DMS153 treated with DMSO at 0.1 percent for 48 hours (cell line): ENCODE data around the gene EYS.

Experiments
- DNase-seq: peaks from one replicate; lab custom pipeline; 2025; ENCODE audit not compliant: unreplicated experiment; lab: John Stamatoyannopoulos, UW

Gene EYS

DNA sequence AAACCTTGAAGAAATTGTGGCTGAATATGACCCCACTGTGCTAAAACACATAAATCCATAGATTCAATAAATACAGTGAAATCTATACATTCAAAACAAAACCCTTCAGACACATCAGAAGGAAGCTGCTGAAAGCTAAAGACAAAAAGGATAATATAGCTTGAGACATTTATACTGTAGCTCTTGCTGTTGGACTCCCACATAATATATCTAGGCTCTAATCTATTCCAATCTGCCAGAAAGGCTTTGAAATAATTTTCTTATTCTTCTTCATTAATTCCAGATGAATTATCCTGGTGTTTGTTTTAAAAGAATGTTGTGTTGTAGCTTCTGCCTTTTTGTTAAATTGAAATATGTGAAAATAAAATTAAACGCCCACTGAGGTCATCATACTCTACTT lies 454.0 kb downstream of the EYS start:
- no peak for DNase-seq

DNA sequence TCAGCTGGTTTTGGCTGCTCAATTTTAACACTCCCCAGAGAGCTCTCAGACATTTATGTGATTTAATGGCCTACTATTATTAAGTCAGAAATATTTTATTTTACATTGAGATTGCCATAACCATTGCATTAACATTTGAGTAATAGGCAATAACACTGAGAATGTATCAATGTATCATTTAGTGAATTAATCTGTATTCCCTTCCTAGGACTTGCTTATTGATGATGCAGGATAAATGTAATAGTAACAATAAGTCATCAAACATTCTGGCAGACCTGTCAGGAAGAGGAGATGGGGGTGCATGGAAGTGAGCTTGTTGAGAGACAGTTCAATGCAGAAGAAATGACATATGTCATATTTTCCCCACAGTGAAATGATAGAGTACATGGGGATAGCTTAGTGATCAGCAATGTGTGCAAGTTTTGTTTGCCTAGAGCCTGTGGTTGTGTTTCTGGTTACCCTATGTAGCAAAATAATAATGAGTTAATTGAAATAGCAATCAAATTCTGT lies 458.9 kb downstream of the EYS start:
- no peak for DNase-seq

DNA sequence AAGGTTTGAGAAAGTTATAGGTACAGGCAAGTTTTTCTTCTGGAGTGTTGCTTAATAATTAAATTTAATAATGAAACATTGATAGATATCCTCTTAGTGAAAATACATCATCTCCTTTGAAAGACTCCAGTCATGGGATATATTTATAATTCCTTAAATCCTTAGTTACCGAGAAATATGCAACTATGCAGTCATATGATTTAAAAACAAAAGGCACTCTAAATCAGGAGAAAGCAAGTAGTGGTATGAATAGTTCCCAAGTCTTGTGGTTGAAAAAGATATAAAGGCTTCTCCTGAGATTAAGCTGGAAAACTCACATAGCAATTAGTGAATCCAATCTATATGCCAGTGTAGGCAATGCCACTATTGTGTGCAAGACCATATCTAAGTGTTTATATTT lies 475.4 kb downstream of the EYS start:
- DNase-seq = no peak

DNA sequence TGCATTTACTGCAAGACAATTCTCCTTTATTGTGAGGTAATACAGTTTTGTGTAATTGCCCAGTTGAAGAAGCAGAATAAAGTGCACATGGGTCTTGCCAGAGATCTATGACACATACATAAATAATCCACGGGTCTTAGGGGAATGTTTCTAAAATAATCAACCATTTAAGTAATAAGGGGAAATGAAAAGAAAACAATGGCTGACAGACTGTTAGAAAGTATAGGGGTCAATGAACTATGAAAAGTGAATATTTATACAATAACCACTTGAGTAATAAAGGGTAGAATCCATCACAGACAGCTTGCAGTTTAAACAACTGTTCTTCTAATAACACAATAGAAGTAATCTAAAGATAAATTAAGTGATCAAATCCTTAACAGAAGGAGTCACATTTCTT lies 477.2 kb downstream of the EYS start:
- no peak for DNase-seq

DNA sequence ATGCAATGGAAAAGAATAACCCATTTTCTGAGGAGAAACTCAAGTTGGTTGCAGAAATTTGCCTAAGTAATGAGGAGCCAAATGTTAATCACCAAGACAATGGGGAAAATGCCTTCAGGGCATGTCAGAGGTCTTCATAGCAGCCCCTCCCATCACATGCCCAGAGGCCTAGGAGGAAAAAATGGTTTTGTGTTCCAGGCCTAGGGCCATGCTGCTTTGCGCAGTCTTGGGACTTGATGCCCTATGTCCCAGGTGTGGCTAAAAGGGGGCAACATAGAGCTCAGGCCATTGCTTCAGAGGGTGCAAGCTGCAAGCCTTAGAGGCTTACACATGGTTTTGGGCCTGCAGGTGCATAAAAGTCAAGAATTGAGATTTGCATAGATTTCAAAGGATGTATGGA lies 485.9 kb downstream of the EYS start:
- no peak for DNase-seq

- no peak for DNase-seq
Observed at GRCh38 chr6:65202738-65203137, 504.3 kb downstream of the EYS start.

GRCh38 chr6:65199683-65200082 lies 507.3 kb downstream of the EYS start:
- no peak for DNase-seq

- DNase-seq = no peak
Observed at GRCh38 chr6:65199121-65199520, 507.9 kb downstream of the EYS start.

DNA sequence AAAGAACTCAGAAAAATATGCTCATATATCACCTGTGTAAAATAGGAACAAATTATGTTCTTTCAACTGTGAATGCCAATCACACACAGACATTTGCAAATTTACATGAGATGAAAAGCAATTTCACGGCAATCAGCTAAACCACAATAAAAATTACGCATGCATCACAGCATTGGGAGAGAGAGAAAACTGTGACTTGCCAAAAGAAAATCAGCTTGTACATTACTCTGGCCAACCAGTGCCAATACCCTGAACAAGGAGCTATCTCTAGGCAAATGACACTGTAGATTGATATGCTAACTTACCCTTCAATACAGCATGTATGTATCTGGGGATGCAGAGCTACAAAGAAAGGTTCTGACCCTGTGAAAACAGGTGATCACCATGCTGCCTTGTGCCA lies 515.6 kb downstream of the EYS start:
- DNase-seq = no peak

- no peak for DNase-seq
Observed at GRCh38 chr6:65189236-65189881, 517.7 kb downstream of the EYS start.

- no peak for DNase-seq
Observed at GRCh38 chr6:65186826-65187225, 520.2 kb downstream of the EYS start.

DNA sequence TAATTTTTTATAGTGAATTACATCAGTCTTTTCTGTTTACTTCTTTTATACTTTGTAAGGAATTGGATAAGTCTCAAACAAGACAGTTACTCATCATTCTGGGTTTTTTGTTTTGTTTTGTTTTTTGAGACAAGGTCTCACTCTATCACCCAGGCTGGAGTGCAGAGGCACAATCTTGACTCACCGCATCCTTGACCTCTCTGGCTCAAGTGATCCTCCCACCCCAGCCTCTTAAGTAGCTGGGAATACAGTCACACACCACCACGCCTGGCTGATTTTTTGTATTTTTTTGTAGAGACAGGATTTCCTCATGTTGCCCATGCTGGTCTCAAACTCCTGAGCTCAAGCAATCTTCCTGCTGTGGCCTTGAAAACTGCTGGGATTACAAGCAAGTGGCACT lies 524.3 kb downstream of the EYS start:
- no peak for DNase-seq

- no peak for DNase-seq
Observed at GRCh38 chr6:65170273-65170672, 536.8 kb downstream of the EYS start.

GRCh38 chr6:65161661-65162060 lies 545.4 kb downstream of the EYS start:
- no peak for DNase-seq

DNA sequence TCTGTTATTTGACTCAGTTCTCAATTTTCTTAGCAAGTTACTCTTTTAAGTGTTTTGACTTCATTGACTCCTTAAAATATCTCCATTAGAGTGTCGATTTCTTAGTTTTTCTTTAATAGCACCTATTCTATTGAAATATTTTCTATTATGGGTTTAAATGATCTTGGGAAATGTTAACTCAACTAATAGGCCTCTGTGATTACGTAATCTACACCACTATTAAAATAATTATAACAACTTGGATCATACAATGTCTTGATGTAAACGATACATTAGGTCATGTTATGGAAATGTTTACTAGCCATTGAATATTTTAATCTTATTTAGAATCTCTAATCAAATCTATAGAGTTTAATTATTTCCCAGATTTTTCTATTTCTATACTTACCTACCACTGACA lies 550.0 kb downstream of the EYS start:
- no peak for DNase-seq

GRCh38 chr6:65155083-65155482 lies 551.9 kb downstream of the EYS start:
- DNase-seq = no peak

- no peak for DNase-seq
Observed at GRCh38 chr6:65149841-65150240, 557.2 kb downstream of the EYS start.

DNA sequence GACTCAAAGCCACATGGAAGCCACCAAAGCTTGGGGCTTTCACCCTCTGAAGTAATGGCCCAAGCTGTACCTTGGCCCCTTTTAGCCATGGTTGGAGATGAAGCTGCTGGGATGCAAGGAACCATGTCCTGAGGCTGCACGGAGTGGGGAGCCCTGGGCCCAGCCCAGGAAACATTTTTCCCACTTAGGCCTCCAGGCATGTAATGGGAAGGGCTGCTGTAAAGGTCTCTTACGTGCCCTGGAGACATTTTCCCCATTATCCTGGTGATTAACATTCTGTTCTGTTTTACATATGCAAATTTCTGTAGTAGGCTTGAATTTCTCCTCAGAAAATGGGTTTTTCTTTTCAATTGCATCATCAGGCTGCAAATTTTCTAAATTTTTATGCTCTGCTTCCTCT lies 558.2 kb downstream of the EYS start:
- DNase-seq = no peak

DNA sequence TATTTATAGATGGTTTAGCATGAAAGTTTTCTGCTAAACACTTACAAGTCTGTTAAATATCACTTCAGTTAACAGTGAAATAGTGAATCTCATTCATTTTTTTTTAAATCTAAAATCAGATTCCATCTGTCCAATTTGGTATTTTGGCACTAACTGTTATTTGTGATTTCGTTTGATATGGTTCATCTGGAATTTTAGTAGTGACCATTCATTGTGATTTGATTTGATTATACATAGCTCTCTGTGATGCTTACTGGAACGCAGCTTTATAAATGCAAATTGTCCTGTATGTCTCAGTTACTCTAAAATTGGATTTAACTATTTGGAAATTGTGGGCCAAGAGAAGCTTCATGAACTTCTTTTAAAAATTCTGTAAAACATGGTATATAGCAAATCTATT lies 571.5 kb downstream of the EYS start:
- no peak for DNase-seq

GRCh38 chr6:65126667-65127066 lies 580.4 kb downstream of the EYS start:
- DNase-seq = no peak

- no peak for DNase-seq
Observed at GRCh38 chr6:65123521-65123920, 583.5 kb downstream of the EYS start.

- DNase-seq = no peak
Observed at GRCh38 chr6:65117817-65118409, 589.1 kb downstream of the EYS start.

GRCh38 chr6:65116326-65116725 lies 590.7 kb downstream of the EYS start:
- no peak for DNase-seq
